Measurements from ENCODE around the gene PLPPR2.

PLPPR2 gene

GRCh38 chr19:11390359-11390758, 35.1 kb downstream of the PLPPR2 start:
- H3K4me3 ChIP-seq (replicated peaks; ENCODE audit: low read depth, low read length): no peak overlapping the region
- no peak for TF ChIP-seq CTCF (IDR thresholded peaks at IDR 0.05; ENCODE audit: low read depth, low read length, missing control alignments)
- DNase-seq (ENCODE audit: extremely low read depth, low read depth): no peak

- no peak overlapping the region for H3K4me3 ChIP-seq (replicated peaks; ENCODE audit: low read depth, low read length)
- no peak for DNase-seq (ENCODE audit: extremely low read depth, low read depth)
- TF ChIP-seq CTCF (IDR thresholded peaks at IDR 0.05; ENCODE audit: low read depth, low read length, missing control alignments): no peak
Observed at GRCh38 chr19:11390933-11391680, 35.9 kb downstream of the PLPPR2 start.

GRCh38 chr19:11397089-11397610, 41.9 kb downstream of the PLPPR2 start:
- no peak for DNase-seq (ENCODE audit: extremely low read depth, low read depth)
- H3K4me3 ChIP-seq (replicated peaks; ENCODE audit: low read depth, low read length): no peak overlapping the region
- no peak for TF ChIP-seq CTCF (IDR thresholded peaks at IDR 0.05; ENCODE audit: low read depth, low read length, missing control alignments)

GRCh38 chr19:11399667-11400066, 44.4 kb downstream of the PLPPR2 start:
- TF ChIP-seq CTCF (IDR thresholded peaks at IDR 0.05; ENCODE audit: low read depth, low read length, missing control alignments): no peak
- H3K4me3 ChIP-seq (replicated peaks; ENCODE audit: low read depth, low read length): no peak overlapping the region

GRCh38 chr19:11400798-11401197, 45.6 kb downstream of the PLPPR2 start:
- no peak for DNase-seq (ENCODE audit: extremely low read depth, low read depth)
- no peak for TF ChIP-seq CTCF (IDR thresholded peaks at IDR 0.05; ENCODE audit: low read depth, low read length, missing control alignments)
- H3K4me3 ChIP-seq (replicated peaks; ENCODE audit: low read depth, low read length): no peak overlapping the region

More at GRCh38 chr19:11399667-11400066, 44.4 kb downstream of the PLPPR2 start:
- no peak for DNase-seq (ENCODE audit: extremely low read depth, low read depth)

GRCh38 chr19:11401808-11402543, 46.7 kb downstream of the PLPPR2 start:
- no peak for TF ChIP-seq CTCF (IDR thresholded peaks at IDR 0.05; ENCODE audit: low read depth, low read length, missing control alignments)
- DNase-seq (ENCODE audit: extremely low read depth, low read depth): no peak
- no peak overlapping the region for H3K4me3 ChIP-seq (replicated peaks; ENCODE audit: low read depth, low read length)
